Globus pallidus (tissue), 1 donor: ENCODE measurements around the gene MIGA1.
"Not testable (repeated sequence)": the region's sequence is repeated elsewhere in the genome, so short reads cannot be mapped to it uniquely, and the experiment has no call there.

Experiments used
- DNase-seq: peaks from one replicate; pipeline ENCODE4 v3.0.0-alpha.2; 2015; ENCODE audit warnings: low spot score

Gene MIGA1

DNA sequence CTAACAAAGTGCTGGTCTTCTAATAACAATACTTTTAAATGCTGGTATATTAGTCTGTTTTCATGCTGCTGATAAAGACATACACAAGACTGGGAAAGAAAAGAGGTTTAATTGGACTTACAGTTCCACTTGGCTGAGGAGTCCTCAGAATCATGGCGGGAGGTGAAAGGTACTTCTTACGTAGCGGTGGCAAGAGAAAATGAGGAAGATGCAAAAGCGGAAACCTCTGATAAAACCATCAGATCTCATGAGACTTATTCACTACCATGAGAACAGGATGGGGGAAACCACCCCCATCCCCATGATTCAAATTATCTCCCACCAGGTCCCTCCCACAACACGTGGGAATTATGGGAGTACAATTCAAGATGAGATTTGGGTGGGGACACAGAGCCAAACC, 139.5 kb downstream of the MIGA1 start:
- not testable (repeated sequence) for DNase-seq

DNA sequence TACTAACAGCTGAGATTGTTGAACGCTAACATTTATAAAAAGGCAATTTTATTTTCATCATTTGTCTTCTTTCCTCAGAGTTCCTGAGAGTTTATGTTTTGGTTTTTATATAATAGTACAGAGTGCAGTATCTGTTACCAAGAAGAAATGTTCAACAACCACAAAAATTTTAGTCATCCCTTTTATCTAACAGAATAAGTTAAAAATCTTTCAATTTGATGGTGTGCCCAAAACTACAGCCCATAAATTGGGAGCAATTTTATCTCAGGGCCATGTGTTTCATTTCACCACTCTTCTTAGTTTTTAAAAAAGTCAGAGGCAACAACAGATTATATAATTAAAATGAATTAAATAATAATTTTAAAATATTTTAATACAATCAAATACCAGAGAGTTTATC, 146.1 kb downstream of the MIGA1 start:
- no peak for DNase-seq

DNA sequence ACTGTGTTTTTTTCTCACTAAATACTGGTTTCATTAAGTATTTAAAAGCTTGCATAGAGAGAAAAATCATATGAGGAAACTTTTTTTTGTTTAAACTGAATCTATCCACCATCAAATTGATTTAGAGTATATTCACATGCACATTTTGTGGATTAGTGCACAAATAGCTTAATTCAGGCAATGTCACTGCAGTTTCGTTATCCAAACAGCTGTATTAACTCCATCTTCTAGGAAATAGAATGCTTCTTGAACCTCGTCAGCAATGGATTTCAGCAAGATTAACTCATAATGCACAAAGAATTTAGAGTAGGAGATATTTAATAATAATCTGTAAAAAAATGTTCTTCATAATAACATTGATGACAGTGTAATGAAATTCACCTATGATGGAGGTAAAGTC, 146.5 kb downstream of the MIGA1 start:
- DNase-seq: no peak

DNA sequence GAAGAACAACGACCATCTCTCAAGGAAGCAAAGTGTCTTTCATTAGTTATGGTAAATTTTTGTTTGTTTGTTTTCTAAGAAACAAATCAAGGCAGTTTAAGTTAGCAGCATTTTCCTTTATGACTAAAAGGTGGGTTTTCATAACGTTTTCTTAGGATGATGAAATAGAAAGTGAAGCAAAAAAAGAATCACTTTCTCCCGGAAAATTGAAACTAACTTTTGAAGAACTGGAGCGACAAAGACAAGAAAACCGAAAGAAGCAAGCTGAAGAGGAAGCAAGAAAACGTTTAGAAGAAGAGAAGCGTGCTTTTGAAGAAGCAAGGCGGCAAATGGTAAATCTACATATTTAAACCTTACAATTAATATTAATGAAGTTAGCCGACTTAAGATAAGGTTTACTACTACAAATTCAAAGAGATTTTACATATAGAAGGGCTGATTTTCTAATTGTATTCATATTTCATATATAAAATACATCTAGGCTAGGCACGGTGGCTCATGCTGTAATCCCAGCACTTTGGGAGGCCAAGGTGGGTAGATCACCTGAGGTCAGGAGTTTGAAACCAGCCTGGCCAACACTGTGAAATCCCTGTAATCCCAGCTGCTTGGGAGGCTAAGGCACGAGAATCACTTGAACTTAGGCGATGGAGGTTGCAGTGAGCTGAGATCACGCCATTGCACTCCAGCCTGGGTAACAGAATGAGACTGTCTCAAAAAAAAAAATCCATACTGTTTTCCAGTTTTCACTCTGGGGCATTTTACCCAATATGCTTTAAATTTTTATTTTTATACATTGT, 147.3 kb downstream of the MIGA1 start:
- DNase-seq: no peak

DNA sequence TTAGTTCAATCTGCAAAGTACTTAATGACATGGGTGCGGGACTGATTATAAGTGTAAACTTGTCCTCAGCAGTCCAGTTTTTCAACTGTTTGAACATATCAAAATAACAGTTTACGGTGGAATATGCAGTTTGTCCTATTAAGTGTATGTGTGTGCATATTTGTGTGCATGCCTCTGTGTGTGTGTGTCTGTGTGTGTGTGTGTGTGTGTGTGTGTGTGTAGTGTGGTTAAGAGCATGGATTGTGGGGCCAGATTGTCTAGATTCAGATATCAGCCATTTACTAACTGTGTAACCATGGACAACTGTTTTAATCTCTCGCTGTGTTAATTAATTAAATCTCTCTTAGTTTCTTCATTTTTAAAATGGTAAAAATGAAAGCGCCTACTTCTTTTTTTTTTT, 148.0 kb downstream of the MIGA1 start:
- no peak for DNase-seq
